HEK293T (cell line): Measurements from ENCODE around the gene PDE6H.

Source experiments
- BHLHE40 ChIP-seq: fragments of 450-650 bp; IDR thresholded peaks from 2 replicates; pipeline ENCODE4 v1.6.1; 2016; ENCODE audit warnings: mild to moderate bottlenecking, moderate library complexity, borderline replicate concordance
- CTBP1 ChIP-seq: fragments of 450-650 bp; IDR thresholded peaks from 2 replicates; pipeline ENCODE4 v1.6.1; 2016; ENCODE audit warnings: borderline replicate concordance
- ELF4 ChIP-seq: fragments of 450-650 bp; IDR thresholded peaks from 2 replicates; pipeline ENCODE4 v1.6.1; 2017; ENCODE audit warnings: antibody characterized with exemption
- FOXA1 ChIP-seq: fragments of 450-650 bp; IDR thresholded peaks from 2 replicates; pipeline ENCODE4 v1.6.1; 2016; ENCODE audit warnings: mild to moderate bottlenecking
- FOXM1 ChIP-seq: fragments of 450-650 bp; IDR thresholded peaks from 2 replicates; pipeline ENCODE4 v1.6.1; 2017; ENCODE audit warnings: mild to moderate bottlenecking, borderline replicate concordance
- HDGF ChIP-seq: fragments of 450-650 bp; IDR thresholded peaks from 2 replicates; pipeline ENCODE4 v1.6.1; 2017; ENCODE audit warnings: antibody characterized with exemption, borderline replicate concordance
- LEF1 ChIP-seq: fragments of 450-650 bp; IDR thresholded peaks from 2 replicates; pipeline ENCODE4 v1.6.1; 2017; ENCODE audit warnings: mild to moderate bottlenecking, borderline replicate concordance
- NFRKB ChIP-seq: fragments of 450-650 bp; IDR thresholded peaks from 2 replicates; pipeline ENCODE4 v1.6.1; 2016; ENCODE audit warnings: mild to moderate bottlenecking, moderate library complexity
- SP1 ChIP-seq: fragments of 450-650 bp; IDR thresholded peaks from 2 replicates; pipeline ENCODE4 v1.6.1; 2017
- SUZ12 ChIP-seq: fragments of 450-650 bp; IDR thresholded peaks from 2 replicates; pipeline ENCODE4 v1.6.1; 2016; ENCODE audit warnings: mild to moderate bottlenecking
- ZNF384 ChIP-seq: fragments of 450-650 bp; IDR thresholded peaks from 2 replicates; pipeline ENCODE4 v1.6.1; 2016

DNA sequence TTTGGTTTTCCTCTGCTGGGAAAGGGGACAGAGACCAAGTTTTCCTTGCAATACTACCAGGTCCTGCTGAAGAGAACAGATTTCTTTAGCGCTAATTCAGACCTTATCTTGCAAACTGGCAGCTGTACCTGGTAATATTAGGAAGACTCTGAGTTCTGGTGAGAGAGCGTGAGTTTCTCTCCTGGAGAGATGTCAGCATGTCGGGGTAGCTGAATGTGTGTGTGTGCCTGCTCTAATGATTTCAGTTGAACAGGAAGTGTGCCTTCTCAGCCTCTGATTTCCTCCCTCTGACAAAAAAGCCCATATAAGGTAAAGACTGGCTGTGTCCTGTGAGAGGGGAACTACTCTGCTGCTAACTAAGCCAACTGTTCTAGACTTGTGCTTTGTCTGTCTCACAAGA lies 24.2 kb upstream of the PDE6H start:
- TF ChIP-seq FOXM1 (no peak), ZNF384 (no peak), BHLHE40 (no peak), SP1 (no peak), SUZ12 (no peak), HDGF (no peak), LEF1 (no peak), CTBP1 (no peak), NFRKB (no peak), FOXA1 (no peak), ELF4 (no peak)
